GM12865 (cell line): ENCODE results near the gene LRRC8C.
A peak's percentile ranks its signal among the peaks of the same experiment; 100 is the strongest.

Source experiments
- DNase-seq: peaks from one replicate; pipeline ENCODE4 v3.0.0; 2010; ENCODE audit warnings: low read depth
- H3K4me3 ChIP-seq: 2 replicates; pipeline ENCODE4 v1.5.1; 2011; ENCODE audit warnings: mild to moderate bottlenecking, low read depth, low read length, control low read depth
- CTCF ChIP-seq: IDR thresholded peaks from 2 replicates; pipeline ENCODE4 v1.5.1; 2011; ENCODE audit warnings: low read length, control low read depth, low read depth, inconsistent platforms; ENCODE audit not compliant: insufficient read depth; ENCODE audit errors: missing control alignments

The LRRC8C gene

GRCh38 chr1:89607156-89607555 is 25.8 kb upstream of the LRRC8C start:
- peak; percentile 62 for DNase-seq
- TF ChIP-seq CTCF: no peak
- no peak overlapping the region for H3K4me3 ChIP-seq

- TF ChIP-seq CTCF: no peak
- no peak overlapping the region for H3K4me3 ChIP-seq
- no peak for DNase-seq
Observed at GRCh38 chr1:89607586-89608318, 25.2 kb upstream of the LRRC8C start.

GRCh38 chr1:89608319-89608983 is 24.5 kb upstream of the LRRC8C start:
- DNase-seq: no peak
- TF ChIP-seq CTCF: no peak
- H3K4me3 ChIP-seq: no peak overlapping the region

GRCh38 chr1:89608984-89609725 is 23.8 kb upstream of the LRRC8C start:
- TF ChIP-seq CTCF: no peak
- no peak for DNase-seq
- no peak overlapping the region for H3K4me3 ChIP-seq

- TF ChIP-seq CTCF: no peak
- H3K4me3 ChIP-seq: no peak overlapping the region
- no peak for DNase-seq
Observed at GRCh38 chr1:89609781-89610456, 23.0 kb upstream of the LRRC8C start.

GRCh38 chr1:89610457-89611011 is 22.4 kb upstream of the LRRC8C start:
- no peak for DNase-seq
- H3K4me3 ChIP-seq: no peak overlapping the region
- TF ChIP-seq CTCF: no peak
